Heart left ventricle (tissue), 13 donors: ENCODE data around the gene CC2D1A.

Source experiments
- CTCF ChIP-seq, 12 donors: fragments of 200-600 bp; sonication (generic) in 4 of 12; IDR thresholded peaks; one replicate each; pipeline versions ENCODE4 v1.5.0 to v1.8.0; 2018 to 2022; ENCODE audit warnings: antibody characterized with exemption in 12 of 12, mild to moderate bottlenecking in 5 of 12
- POLR2A ChIP-seq, 2 donors: fragments of 450-650 bp; IDR thresholded peaks; one replicate each; pipeline ENCODE4 v1.6.1; 2017; ENCODE audit warnings: antibody characterized with exemption in 2 of 2, mild to moderate bottlenecking in 2 of 2, moderate library complexity in 2 of 2
- donor health status: ischemic (EF 13 %, LVEDD 7.1; RV severe dilation, severe dysfunction).
- donor health status: DM: no; HTN: yes; CAD: no.
- donor health status: DM: no; HTN: no; CAD: no.
- donor health status: ischemic (EF 25% LVEDD 6.9; RV normal size, moderate dysfunction).
- donor health status: ischemic (EF 25% LVEDD 5.7; RV mildly dilated, moderate dysfunction).
- donor health status: ischemic (EF 35%, LVEDD 5.7; RV mildly dilated, moderate dysfunction).
- donor health status: nonischemic (EF 11% LVEDD 7.7; RV severe dilation, severe dysfunction).
- donor health status: DM: yes; HTN: yes; CAD: no.
- donor health status: PGD.
- donor health status: ischemic (EF 29% LVEDD 5.4; RV normal size, mild dysfunction).
- donor health status: nonischemic (EF 23%, LVEDD 6.1; RV moderate dilation, normal function).

DNA sequence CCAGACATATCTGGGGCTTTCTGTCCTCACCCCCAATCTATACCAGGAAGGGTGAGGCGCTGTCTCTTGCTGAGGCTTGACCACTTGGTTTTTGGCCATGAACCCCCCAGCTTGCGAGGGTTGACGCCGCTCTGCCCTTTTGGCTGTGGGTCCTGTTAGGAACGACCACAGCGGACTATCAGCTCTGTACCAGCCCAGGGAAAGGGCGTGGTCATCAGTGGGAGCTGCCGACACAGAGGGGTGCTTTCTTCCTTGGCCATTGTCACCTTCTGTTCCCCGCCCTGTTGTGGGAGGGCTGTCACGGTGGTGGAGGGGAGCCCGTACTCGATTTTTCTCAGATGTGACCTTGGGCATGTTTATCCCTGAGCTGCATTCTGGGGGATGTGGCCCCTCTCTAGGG, 52.0 kb downstream of the CC2D1A start:
- TF ChIP-seq CTCF (IDR thresholded peaks at IDR 0.05) (no peak), POLR2A (IDR thresholded peaks at IDR 0.05) (no peak)
